Measurements from ENCODE around the gene SPTBN4.

SPTBN4 gene

GRCh38 chr19:40567750-40568494 is 101.1 kb downstream of the SPTBN4 start:
- DNase-seq = no peak

GRCh38 chr19:40570313-40571004 is 103.7 kb downstream of the SPTBN4 start:
- DNase-seq = peak; percentile 89

GRCh38 chr19:40571005-40571318 is 104.2 kb downstream of the SPTBN4 start:
- DNase-seq = no peak

GRCh38 chr19:40571831-40572495 is 105.2 kb downstream of the SPTBN4 start:
- DNase-seq = no peak

GRCh38 chr19:40575326-40575725 is 108.5 kb downstream of the SPTBN4 start:
- no peak for DNase-seq

- DNase-seq = no peak
These were observed 109.4 kb downstream of the SPTBN4 start for GRCh38 chr19:40576151-40576584.

GRCh38 chr19:40576585-40577451 is 110.0 kb downstream of the SPTBN4 start, which contains the start of gene SHKBP1:
TSS of gene SHKBP1 (plus strand) at chr19:40576873. CDS start at chr19:40576900, 27 bp downstream.
- DNase-seq = peak; percentile 29

- DNase-seq = no peak
These were observed 111.7 kb downstream of the SPTBN4 start for GRCh38 chr19:40578442-40578908.

GRCh38 chr19:40580619-40581018 is 113.8 kb downstream of the SPTBN4 start:
- DNase-seq = no peak

- DNase-seq = no peak
These were observed 114.7 kb downstream of the SPTBN4 start for GRCh38 chr19:40581531-40581930.

GRCh38 chr19:40582467-40582866 is 115.7 kb downstream of the SPTBN4 start:
- no peak for DNase-seq

GRCh38 chr19:40583283-40583682 is 116.5 kb downstream of the SPTBN4 start:
- DNase-seq = no peak

- DNase-seq = no peak
These were observed 117.2 kb downstream of the SPTBN4 start for GRCh38 chr19:40584007-40584406.

GRCh38 chr19:40585241-40585981 is 118.6 kb downstream of the SPTBN4 start:
- no peak for DNase-seq

GRCh38 chr19:40585982-40586422 is 119.2 kb downstream of the SPTBN4 start:
- no peak for DNase-seq

GRCh38 chr19:40586611-40587010 is 119.8 kb downstream of the SPTBN4 start:
- DNase-seq = no peak

GRCh38 chr19:40588110-40588854 is 121.5 kb downstream of the SPTBN4 start:
- no peak for DNase-seq

GRCh38 chr19:40588926-40589569 is 122.2 kb downstream of the SPTBN4 start:
- DNase-seq = no peak

- no peak for DNase-seq
These were observed 123.0 kb downstream of the SPTBN4 start for GRCh38 chr19:40589591-40590429.
